HL-60 (cell line): Measurements from ENCODE around the gene FNDC3B.

ENCODE experiments used
- DNase-seq, 2 experiments: peaks; one replicate each; pipeline ENCODE4 v3.0.0-alpha.2; 2010 to 2020; ENCODE audit warnings: low read depth in 1 of 2, low spot score in 1 of 2
- H3K27ac ChIP-seq: fragments of 250-450 bp; sonication (Bioruptor Pico); replicated peaks from 2 replicates; pipeline ENCODE4 v1.5.1; 2020; ENCODE audit warnings: mild to moderate bottlenecking, moderate library complexity
- H3K27me3 ChIP-seq: fragments of 250-450 bp; sonication (Bioruptor Pico); 2 replicates; pipeline ENCODE4 v1.5.1; 2021; ENCODE audit warnings: mild to moderate bottlenecking, moderate library complexity; ENCODE audit not compliant: insufficient read depth, poor library complexity, severe bottlenecking
- H3K4me3 ChIP-seq: replicated peaks from 2 replicates; pipeline ENCODE4 v1.5.1; 2011; ENCODE audit warnings: mild to moderate bottlenecking, control low read depth, low read length; ENCODE audit not compliant: insufficient read depth
- GABPA ChIP-seq: IDR thresholded peaks from 2 replicates; pipeline ENCODE4 v1.6.1; 2012; ENCODE audit warnings: low read depth
- POLR2AphosphoS5 ChIP-seq: IDR thresholded peaks from 2 replicates; pipeline ENCODE4 v1.6.1; 2012; ENCODE audit warnings: low read depth
- SPI1 ChIP-seq: IDR thresholded peaks from 2 replicates; pipeline ENCODE4 v1.6.1; 2012; ENCODE audit warnings: low read depth, mild to moderate bottlenecking, borderline replicate concordance
- TF ChIP-seq, protein P1 (sequence below): IDR thresholded peaks from 2 replicates; pipeline ENCODE4 v1.6.1; 2012; ENCODE audit warnings: low read depth; ENCODE audit not compliant: insufficient replicate concordance
- TF ChIP-seq, protein P2 (sequence below): IDR thresholded peaks from one replicate; pipeline ENCODE4 v1.5.1; 2011; ENCODE audit warnings: low read length, control low read depth, inconsistent platforms; ENCODE audit not compliant: insufficient read depth

FNDC3B gene

DNA sequence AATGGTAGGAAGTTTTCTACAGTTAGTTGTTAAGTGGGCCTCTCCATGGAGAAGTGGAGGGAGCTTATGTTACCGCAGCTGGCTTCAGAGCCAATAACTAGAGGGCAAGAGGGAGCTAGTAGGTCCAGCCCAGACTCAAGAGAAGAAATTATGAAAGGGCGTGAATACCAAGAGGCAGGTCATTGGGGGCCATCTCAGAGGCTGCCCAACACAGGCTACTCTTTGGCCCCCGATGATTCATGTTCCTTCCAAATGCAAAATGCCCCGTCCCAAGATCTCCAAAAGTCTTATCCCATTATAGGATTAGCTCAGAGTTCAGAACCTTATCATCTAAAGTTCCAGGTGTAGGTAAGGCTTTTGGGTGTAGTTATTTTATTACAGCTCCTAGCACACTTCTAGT, 94.5 kb downstream of the FNDC3B start:
- no peak for DNase-seq
- Histone ChIP-seq H3K27ac (peak overlapping the region; percentile 98), H3K27me3 (no peaks in the 10 kb centered on the region), H3K4me3 (no peak overlapping the region)
- TF ChIP-seq, protein P1, sequence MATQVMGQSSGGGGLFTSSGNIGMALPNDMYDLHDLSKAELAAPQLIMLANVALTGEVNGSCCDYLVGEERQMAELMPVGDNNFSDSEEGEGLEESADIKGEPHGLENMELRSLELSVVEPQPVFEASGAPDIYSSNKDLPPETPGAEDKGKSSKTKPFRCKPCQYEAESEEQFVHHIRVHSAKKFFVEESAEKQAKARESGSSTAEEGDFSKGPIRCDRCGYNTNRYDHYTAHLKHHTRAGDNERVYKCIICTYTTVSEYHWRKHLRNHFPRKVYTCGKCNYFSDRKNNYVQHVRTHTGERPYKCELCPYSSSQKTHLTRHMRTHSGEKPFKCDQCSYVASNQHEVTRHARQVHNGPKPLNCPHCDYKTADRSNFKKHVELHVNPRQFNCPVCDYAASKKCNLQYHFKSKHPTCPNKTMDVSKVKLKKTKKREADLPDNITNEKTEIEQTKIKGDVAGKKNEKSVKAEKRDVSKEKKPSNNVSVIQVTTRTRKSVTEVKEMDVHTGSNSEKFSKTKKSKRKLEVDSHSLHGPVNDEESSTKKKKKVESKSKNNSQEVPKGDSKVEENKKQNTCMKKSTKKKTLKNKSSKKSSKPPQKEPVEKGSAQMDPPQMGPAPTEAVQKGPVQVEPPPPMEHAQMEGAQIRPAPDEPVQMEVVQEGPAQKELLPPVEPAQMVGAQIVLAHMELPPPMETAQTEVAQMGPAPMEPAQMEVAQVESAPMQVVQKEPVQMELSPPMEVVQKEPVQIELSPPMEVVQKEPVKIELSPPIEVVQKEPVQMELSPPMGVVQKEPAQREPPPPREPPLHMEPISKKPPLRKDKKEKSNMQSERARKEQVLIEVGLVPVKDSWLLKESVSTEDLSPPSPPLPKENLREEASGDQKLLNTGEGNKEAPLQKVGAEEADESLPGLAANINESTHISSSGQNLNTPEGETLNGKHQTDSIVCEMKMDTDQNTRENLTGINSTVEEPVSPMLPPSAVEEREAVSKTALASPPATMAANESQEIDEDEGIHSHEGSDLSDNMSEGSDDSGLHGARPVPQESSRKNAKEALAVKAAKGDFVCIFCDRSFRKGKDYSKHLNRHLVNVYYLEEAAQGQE: no peak
- TF ChIP-seq GABPA (no peak), SPI1 (no peak), POLR2AphosphoS5 (no peak)
- TF ChIP-seq, protein P2, sequence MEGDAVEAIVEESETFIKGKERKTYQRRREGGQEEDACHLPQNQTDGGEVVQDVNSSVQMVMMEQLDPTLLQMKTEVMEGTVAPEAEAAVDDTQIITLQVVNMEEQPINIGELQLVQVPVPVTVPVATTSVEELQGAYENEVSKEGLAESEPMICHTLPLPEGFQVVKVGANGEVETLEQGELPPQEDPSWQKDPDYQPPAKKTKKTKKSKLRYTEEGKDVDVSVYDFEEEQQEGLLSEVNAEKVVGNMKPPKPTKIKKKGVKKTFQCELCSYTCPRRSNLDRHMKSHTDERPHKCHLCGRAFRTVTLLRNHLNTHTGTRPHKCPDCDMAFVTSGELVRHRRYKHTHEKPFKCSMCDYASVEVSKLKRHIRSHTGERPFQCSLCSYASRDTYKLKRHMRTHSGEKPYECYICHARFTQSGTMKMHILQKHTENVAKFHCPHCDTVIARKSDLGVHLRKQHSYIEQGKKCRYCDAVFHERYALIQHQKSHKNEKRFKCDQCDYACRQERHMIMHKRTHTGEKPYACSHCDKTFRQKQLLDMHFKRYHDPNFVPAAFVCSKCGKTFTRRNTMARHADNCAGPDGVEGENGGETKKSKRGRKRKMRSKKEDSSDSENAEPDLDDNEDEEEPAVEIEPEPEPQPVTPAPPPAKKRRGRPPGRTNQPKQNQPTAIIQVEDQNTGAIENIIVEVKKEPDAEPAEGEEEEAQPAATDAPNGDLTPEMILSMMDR: no peak

DNA sequence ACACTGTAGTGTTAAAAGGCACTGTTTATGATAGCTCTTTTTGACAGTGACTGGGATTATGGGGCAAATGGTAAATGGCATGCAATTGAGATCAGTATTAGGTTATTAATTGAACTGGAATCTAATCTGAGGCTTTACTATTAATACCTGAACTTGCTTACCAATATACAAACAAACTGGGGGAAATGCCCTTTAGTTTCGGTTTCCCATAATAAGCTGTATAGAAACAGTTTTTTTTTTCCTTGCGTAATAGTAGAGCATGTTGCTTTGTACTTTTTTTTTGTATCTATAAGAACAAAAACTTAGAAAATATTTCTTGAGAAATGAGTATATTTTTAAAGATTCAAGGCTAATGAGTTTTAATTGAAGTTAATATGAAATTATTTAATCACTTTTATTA, 95.0 kb downstream of the FNDC3B start:
- no peak overlapping the region for H3K4me3 ChIP-seq
- peak overlapping the region; percentile 98 for H3K27ac ChIP-seq
- TF ChIP-seq, protein P2: no peak
- TF ChIP-seq SPI1: no peak
- TF ChIP-seq, protein P1: no peak
- no peaks in the 10 kb centered on the region for H3K27me3 ChIP-seq
- DNase-seq: no peak

DNA sequence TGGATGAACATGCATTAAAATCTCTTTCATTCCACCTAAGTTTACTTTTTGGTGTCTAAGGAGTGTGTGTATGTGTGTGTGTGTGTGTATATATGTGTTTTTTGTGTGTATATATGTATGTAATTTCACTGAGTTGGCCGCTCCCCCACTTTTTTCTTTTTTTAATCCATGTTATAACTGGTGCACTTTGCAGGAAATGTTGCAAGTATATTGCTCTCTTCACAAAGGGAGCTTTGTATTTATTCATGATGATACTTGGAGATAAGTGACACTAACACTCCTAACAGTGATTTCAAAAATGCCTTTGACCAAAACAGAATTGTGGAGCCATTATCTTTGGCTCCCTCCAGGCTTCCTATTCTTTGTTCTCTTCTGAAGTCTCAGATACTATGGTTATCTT, 95.8 kb downstream of the FNDC3B start:
- Histone ChIP-seq H3K4me3 (no peak overlapping the region), H3K27me3 (no peaks in the 10 kb centered on the region), H3K27ac (peak overlapping the region; percentile 98)
- no peak for DNase-seq
- TF ChIP-seq, protein P1: no peak
- TF ChIP-seq POLR2AphosphoS5: no peak
- no peak for TF ChIP-seq GABPA
- TF ChIP-seq SPI1: no peak
- TF ChIP-seq, protein P2: no peak
